ENCODE measurements around the gene SPIRE1. TPM values are rescaled to one million over a fixed set of nuclear protein-coding genes. Genes with fewer than 3 reads are reported as not detected.

Gene SPIRE1
- total RNA-seq, 2 experiments from 2014 or later, result 0.99 to 1.4 TPM

- ChIA-PET CTCF (no interaction called here), POLR2A (no interaction called here)
- Histone ChIP-seq H3K27ac (ENCODE audit: low read depth in 1 of 2, low read length in 2 of 2) (no peak overlapping the region), H3K9me3 (ENCODE audit: control insufficient read depth in 1 of 2, insufficient read depth in 1 of 2, low read length in 2 of 2) (no peaks in the 10 kb centered on the region), H3K4me3 (ENCODE audit: low read length) (no peak overlapping the region), H3K36me3 (ENCODE audit: insufficient read depth, low read length) (no peaks in the 10 kb centered on the region), H3K4me1 (ENCODE audit: insufficient read depth, low read length) (peaks cover 7% of the 10 kb centered on the region), H3K27me3 (ENCODE audit: control insufficient read depth in 1 of 2, insufficient read depth in 2 of 2, low read length in 2 of 2) (no peaks in the 10 kb centered on the region)
- ATAC-seq (ENCODE audit: poor library complexity) (no peak), DNase-seq (no peak)
- Mint-ChIP-seq H3K4me3 (no peak overlapping the region), H3K9me3 (no peaks in the 10 kb centered on the region), H3K27me3 (no peaks in the 10 kb centered on the region), H3K27ac (no peak overlapping the region), H3K36me3 (ENCODE audit: low read depth) (no peaks in the 10 kb centered on the region), H3K4me1 (ENCODE audit: low read depth) (peaks cover 36% of the 10 kb centered on the region)
- TF ChIP-seq, protein P1, sequence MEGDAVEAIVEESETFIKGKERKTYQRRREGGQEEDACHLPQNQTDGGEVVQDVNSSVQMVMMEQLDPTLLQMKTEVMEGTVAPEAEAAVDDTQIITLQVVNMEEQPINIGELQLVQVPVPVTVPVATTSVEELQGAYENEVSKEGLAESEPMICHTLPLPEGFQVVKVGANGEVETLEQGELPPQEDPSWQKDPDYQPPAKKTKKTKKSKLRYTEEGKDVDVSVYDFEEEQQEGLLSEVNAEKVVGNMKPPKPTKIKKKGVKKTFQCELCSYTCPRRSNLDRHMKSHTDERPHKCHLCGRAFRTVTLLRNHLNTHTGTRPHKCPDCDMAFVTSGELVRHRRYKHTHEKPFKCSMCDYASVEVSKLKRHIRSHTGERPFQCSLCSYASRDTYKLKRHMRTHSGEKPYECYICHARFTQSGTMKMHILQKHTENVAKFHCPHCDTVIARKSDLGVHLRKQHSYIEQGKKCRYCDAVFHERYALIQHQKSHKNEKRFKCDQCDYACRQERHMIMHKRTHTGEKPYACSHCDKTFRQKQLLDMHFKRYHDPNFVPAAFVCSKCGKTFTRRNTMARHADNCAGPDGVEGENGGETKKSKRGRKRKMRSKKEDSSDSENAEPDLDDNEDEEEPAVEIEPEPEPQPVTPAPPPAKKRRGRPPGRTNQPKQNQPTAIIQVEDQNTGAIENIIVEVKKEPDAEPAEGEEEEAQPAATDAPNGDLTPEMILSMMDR (IDR thresholded peaks at IDR 0.05), result no peak
- intact Hi-C loops (cut with DNase I, micrococcal nuclease), result no loop called here
Measured at GRCh38 chr18:12595571-12596255, 62.2 kb downstream of the SPIRE1 start.

GRCh38 chr18:12593866-12594265, 64.0 kb downstream of the SPIRE1 start:
- DNase-seq (no peak), ATAC-seq (ENCODE audit: poor library complexity) (no peak)
- TF ChIP-seq, protein P1 (IDR thresholded peaks at IDR 0.05), result no peak
- Histone ChIP-seq H3K4me1 (ENCODE audit: insufficient read depth, low read length) (peaks cover 7% of the 10 kb centered on the region), H3K36me3 (ENCODE audit: insufficient read depth, low read length) (no peaks in the 10 kb centered on the region), H3K9me3 (ENCODE audit: control insufficient read depth in 1 of 2, insufficient read depth in 1 of 2, low read length in 2 of 2) (no peaks in the 10 kb centered on the region), H3K27ac (ENCODE audit: low read depth in 1 of 2, low read length in 2 of 2) (no peak overlapping the region), H3K4me3 (ENCODE audit: low read length) (no peak overlapping the region), H3K27me3 (ENCODE audit: control insufficient read depth in 1 of 2, insufficient read depth in 2 of 2, low read length in 2 of 2) (no peaks in the 10 kb centered on the region)
- ChIA-PET POLR2A (no interaction called here), CTCF (no interaction called here)
- Mint-ChIP-seq H3K27ac (no peak overlapping the region), H3K27me3 (no peaks in the 10 kb centered on the region), H3K4me1 (ENCODE audit: low read depth) (peaks cover 27% of the 10 kb centered on the region), H3K36me3 (ENCODE audit: low read depth) (no peaks in the 10 kb centered on the region), H3K4me3 (no peak overlapping the region), H3K9me3 (no peaks in the 10 kb centered on the region)
- intact Hi-C loops (cut with DNase I, micrococcal nuclease), result no loop called here

DNA sequence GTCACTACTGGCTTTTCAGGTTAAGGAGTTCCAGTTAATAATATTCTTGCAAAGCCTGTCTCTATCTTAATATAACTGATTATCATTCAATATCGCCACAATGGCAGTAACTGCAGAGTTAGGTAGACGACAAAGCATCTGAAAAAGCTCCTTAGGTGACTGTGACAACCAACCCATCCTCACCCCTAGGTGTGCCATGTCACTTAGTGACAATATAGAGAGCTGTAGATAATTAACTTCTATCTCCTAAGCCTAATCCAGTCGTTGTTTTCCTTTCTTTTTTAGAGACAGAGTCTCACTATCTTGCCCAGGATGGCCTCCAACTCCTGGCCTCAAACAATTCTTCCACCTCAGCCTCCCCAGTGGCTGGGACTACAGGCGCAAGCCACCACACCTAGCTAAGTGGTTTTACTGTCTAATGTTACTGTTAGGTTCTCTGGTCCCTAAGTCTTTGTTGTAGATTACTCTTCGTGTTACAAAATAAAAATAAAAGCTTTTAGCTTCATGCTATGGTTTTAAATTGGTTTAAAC, 65.2 kb downstream of the SPIRE1 start:
- no peak overlapping the region for H3K4me3 ChIP-seq (ENCODE audit: low read length)
- peaks cover 7% of the 10 kb centered on the region for H3K4me1 ChIP-seq (ENCODE audit: insufficient read depth, low read length)
- H3K9me3 Mint-ChIP-seq, result no peaks in the 10 kb centered on the region
- H3K4me1 Mint-ChIP-seq (ENCODE audit: low read depth), result peaks cover 19% of the 10 kb centered on the region
- TF ChIP-seq, protein P1 (IDR thresholded peaks at IDR 0.05), result no peak
- H3K27ac ChIP-seq (ENCODE audit: low read depth in 1 of 2, low read length in 2 of 2), result no peak overlapping the region
- ATAC-seq (ENCODE audit: poor library complexity) (no peak), DNase-seq (no peak)
- intact Hi-C loops (cut with DNase I, micrococcal nuclease), result no loop called here
- H3K4me3 Mint-ChIP-seq, result no peak overlapping the region
- no peaks in the 10 kb centered on the region for H3K27me3 ChIP-seq (ENCODE audit: control insufficient read depth in 1 of 2, insufficient read depth in 2 of 2, low read length in 2 of 2)
- H3K27me3 Mint-ChIP-seq, result no peaks in the 10 kb centered on the region
- H3K36me3 ChIP-seq (ENCODE audit: insufficient read depth, low read length), result no peaks in the 10 kb centered on the region
- H3K9me3 ChIP-seq (ENCODE audit: control insufficient read depth in 1 of 2, insufficient read depth in 1 of 2, low read length in 2 of 2), result no peaks in the 10 kb centered on the region
- ChIA-PET POLR2A (no interaction called here), CTCF (no interaction called here)
- H3K27ac Mint-ChIP-seq, result no peak overlapping the region
- H3K36me3 Mint-ChIP-seq (ENCODE audit: low read depth), result no peaks in the 10 kb centered on the region

All from CD4-positive, alpha-beta T cell (primary cell).